Esophagus muscularis mucosa (tissue), 3 donors: ENCODE results near the gene KCTD1.

ENCODE experiments used
- POLR2A ChIP-seq: fragments of 450-650 bp; IDR thresholded peaks from one replicate; pipeline ENCODE4 v1.6.1; 2017; ENCODE audit warnings: antibody characterized with exemption, moderate library complexity, mild to moderate bottlenecking, low read depth
- TF ChIP-seq, protein P1 (sequence below), 3 experiments: fragments of 200-600 bp in 2 of 3; fragments of 450-650 bp in 1 of 3; sonication (generic) in 2 of 3; IDR thresholded peaks; one replicate each; pipeline ENCODE4 v1.5.1; 2017 to 2019; ENCODE audit warnings: antibody characterized with exemption in 3 of 3, mild to moderate bottlenecking in 2 of 3, moderate library complexity in 1 of 3

DNA sequence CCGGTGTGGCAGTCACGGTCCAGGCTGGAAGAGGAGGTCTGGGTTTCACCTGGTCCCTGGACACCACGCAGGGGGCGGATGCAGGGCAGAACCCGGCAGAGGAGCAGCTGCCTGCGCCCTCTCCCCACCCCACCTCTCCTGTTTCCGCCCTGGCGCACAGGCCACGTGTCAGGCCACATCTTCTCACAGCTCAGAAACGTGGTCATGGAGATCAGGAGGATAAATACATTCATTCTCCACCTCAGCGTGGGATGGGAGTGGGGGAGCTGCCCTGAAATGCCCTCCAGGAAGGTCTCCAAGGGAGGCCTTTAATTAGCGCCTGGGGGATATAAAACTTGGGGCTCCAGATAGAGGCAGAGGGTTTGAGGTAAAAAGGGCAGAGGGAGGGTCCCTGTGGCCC lies 142.0 kb downstream of the KCTD1 start:
- TF ChIP-seq, protein P1, sequence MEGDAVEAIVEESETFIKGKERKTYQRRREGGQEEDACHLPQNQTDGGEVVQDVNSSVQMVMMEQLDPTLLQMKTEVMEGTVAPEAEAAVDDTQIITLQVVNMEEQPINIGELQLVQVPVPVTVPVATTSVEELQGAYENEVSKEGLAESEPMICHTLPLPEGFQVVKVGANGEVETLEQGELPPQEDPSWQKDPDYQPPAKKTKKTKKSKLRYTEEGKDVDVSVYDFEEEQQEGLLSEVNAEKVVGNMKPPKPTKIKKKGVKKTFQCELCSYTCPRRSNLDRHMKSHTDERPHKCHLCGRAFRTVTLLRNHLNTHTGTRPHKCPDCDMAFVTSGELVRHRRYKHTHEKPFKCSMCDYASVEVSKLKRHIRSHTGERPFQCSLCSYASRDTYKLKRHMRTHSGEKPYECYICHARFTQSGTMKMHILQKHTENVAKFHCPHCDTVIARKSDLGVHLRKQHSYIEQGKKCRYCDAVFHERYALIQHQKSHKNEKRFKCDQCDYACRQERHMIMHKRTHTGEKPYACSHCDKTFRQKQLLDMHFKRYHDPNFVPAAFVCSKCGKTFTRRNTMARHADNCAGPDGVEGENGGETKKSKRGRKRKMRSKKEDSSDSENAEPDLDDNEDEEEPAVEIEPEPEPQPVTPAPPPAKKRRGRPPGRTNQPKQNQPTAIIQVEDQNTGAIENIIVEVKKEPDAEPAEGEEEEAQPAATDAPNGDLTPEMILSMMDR (IDR thresholded peaks at IDR 0.05), result no peak
- TF ChIP-seq POLR2A, result no peak
